Measurements from ENCODE around the gene ST14. TPM values are rescaled to one million over a fixed set of nuclear protein-coding genes. Genes with fewer than 3 reads are reported as not detected.

ST14 gene
- total and polyA plus RNA-seq, 3 donors from 2014 or later = 0.55 to 5.8 (median 2.4) TPM

DNA sequence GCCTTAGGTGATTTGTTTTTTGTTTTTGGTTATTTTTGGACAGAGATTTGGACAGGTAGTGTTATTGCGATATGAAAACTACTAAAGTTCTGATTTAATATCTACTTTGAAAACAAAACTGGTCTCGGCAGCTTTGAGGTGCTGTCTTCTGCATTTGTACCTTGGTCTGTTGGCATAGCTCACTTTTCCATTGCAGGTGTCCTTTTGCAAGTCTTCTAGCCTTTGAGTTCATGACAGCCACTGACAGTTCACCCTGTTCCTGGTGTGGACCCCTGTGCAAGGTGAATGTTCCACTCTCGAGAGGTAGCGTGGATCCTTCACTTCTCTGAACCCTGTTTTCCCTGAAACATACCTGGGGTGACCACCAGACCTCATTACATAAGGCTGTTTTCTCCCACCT, 44.9 kb upstream of the ST14 start:
- Histone ChIP-seq H3K27ac (no peak overlapping the region), H3K4me3 (no peak overlapping the region), H3K9me3 (no peaks in the 10 kb centered on the region), H3K36me3 (ENCODE audit: low read depth, missing control alignments) (no peaks in the 10 kb centered on the region), H3K27me3 (no peaks in the 10 kb centered on the region), H3K4me1 (no peaks in the 10 kb centered on the region)
- DNase-seq = no peak
- 91 to 97% methylated on average over 4 of the region's 4 CpGs for WGBS, 2 donors
- TF ChIP-seq, protein P1, sequence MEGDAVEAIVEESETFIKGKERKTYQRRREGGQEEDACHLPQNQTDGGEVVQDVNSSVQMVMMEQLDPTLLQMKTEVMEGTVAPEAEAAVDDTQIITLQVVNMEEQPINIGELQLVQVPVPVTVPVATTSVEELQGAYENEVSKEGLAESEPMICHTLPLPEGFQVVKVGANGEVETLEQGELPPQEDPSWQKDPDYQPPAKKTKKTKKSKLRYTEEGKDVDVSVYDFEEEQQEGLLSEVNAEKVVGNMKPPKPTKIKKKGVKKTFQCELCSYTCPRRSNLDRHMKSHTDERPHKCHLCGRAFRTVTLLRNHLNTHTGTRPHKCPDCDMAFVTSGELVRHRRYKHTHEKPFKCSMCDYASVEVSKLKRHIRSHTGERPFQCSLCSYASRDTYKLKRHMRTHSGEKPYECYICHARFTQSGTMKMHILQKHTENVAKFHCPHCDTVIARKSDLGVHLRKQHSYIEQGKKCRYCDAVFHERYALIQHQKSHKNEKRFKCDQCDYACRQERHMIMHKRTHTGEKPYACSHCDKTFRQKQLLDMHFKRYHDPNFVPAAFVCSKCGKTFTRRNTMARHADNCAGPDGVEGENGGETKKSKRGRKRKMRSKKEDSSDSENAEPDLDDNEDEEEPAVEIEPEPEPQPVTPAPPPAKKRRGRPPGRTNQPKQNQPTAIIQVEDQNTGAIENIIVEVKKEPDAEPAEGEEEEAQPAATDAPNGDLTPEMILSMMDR (IDR thresholded peaks at IDR 0.05) = no peak
- no peak for TF ChIP-seq POLR2A (IDR thresholded peaks at IDR 0.05)
- intact Hi-C loops (cut with DNase I; ENCODE audit: low total_unique reads) = no loop called here

DNA sequence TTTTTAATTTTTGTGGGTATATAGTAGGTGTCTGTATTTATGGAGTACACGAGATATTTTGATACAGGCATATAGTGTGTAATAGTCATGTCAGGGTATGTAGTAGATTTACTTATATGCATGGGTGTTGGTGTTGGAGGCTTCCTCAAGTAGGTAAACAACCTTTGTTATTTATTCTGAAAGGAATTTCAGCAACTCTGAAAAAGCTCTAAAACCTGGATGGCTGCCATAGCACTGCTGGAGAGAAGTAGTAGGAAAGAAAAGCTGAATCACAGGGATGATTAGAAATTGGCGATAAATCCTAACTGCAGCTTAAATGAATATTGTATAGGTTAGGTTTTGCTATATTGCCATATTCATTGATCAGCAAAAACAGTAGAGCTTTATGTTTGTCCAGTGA, 44.4 kb upstream of the ST14 start:
- DNase-seq = no peak
- Histone ChIP-seq H3K36me3 (ENCODE audit: low read depth, missing control alignments) (no peaks in the 10 kb centered on the region), H3K27ac (no peak overlapping the region), H3K27me3 (no peaks in the 10 kb centered on the region), H3K9me3 (no peaks in the 10 kb centered on the region), H3K4me3 (no peak overlapping the region), H3K4me1 (no peaks in the 10 kb centered on the region)
- WGBS, 2 donors = 73 to 82% methylated on average over 2 of the region's 2 CpGs
- intact Hi-C loops (cut with DNase I; ENCODE audit: low total_unique reads) = no loop called here
- no peak for TF ChIP-seq POLR2A (IDR thresholded peaks at IDR 0.05)
- TF ChIP-seq, protein P1 (IDR thresholded peaks at IDR 0.05) = no peak

DNA sequence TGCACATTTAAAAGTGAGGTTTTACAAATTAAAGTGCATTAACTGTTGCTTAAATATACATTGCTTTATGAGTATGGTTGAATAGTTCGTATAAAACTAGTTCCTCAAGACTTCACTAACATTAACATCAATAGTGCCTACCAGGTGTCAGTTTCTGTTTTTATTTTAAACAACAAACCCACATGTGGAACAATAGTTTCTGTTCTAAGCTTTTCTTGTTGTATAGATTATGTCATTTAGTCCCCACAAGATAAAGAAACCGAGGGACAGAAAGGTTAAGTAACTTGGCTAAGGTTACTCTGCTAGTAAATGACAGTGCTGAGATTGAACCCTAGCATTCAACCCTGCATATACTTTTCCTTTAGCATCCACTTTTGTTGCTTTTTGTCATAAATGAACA, 41.4 kb upstream of the ST14 start:
- Histone ChIP-seq H3K4me1 (no peaks in the 10 kb centered on the region), H3K4me3 (no peak overlapping the region), H3K36me3 (ENCODE audit: low read depth, missing control alignments) (no peaks in the 10 kb centered on the region), H3K27me3 (no peaks in the 10 kb centered on the region), H3K27ac (no peak overlapping the region), H3K9me3 (no peaks in the 10 kb centered on the region)
- intact Hi-C loops (cut with DNase I; ENCODE audit: low total_unique reads) = no loop called here
- WGBS, 2 donors = 84 to 88% methylated on average over 2 of the region's 2 CpGs
- TF ChIP-seq, protein P1 (IDR thresholded peaks at IDR 0.05) = no peak
- no peak for TF ChIP-seq POLR2A (IDR thresholded peaks at IDR 0.05)
- no peak for DNase-seq

DNA sequence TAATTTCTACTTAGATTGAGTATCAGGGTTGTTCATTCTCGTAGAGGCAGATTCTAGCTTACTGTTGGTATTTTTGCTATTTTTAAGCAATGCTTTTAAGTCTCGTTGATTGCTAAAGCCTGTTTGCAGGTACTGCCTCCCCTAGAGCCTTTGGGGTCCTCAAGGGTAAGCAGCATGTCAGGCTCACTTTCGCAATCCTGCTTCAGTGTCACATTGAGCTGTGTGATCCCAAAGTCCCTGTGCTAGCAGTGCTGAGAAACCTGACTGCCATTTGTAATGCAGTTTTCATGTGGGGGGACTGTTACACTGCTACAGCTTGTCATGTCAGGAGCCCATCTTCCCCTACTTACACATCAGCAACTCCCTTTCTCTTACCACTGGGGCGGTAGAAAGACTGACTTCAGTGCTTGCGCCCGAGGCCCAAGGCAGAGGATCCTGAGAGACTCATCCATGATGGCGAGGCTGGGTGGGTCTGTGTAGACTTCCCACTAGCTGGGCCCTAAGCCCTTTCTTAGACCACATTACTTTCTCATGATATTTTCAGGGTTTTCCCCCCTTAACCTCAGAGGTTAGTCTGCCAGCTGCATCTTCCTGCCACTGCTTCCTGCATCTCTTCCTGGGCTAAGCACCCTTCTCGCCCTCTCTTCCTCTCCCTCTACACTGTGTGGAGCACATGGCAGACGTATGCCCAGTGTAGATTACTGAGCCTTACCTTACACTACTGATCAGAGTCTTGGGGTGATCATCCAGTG, 40.8 kb upstream of the ST14 start:
- no peak overlapping the region for H3K27ac ChIP-seq
- H3K4me1 ChIP-seq = no peaks in the 10 kb centered on the region
- H3K36me3 ChIP-seq (ENCODE audit: low read depth, missing control alignments) = no peaks in the 10 kb centered on the region
- no peak for TF ChIP-seq POLR2A (IDR thresholded peaks at IDR 0.05)
- TF ChIP-seq, protein P1 (IDR thresholded peaks at IDR 0.05) = no peak
- WGBS, 2 donors = 94 to 96% methylated on average over 9 of the region's 9 CpGs
- no peak for DNase-seq
- no peaks in the 10 kb centered on the region for H3K27me3 ChIP-seq
- intact Hi-C loops (cut with DNase I; ENCODE audit: low total_unique reads) = no loop called here
- no peaks in the 10 kb centered on the region for H3K9me3 ChIP-seq
- no peak overlapping the region for H3K4me3 ChIP-seq

DNA sequence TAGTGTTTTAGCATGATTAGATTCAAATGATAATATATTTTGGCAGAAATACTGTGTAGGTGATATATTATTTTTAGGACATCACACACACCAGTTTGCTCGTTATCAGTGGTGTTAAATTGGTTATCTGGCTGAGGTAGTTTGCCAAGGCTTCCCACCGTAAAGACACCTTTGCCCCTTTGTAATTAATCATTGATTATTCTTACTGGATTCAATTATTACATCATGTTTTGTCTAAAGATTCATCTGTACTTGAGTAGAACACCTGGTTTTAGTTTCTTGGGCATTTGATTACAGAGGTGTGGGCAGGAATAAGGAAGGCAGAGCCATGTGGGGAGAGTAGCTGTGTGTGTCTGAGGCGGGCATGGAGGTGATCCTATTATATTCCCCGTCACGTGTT, 39.5 kb upstream of the ST14 start:
- H3K36me3 ChIP-seq (ENCODE audit: low read depth, missing control alignments) = no peaks in the 10 kb centered on the region
- DNase-seq = no peak
- intact Hi-C loops (cut with DNase I; ENCODE audit: low total_unique reads) = no loop called here
- H3K4me1 ChIP-seq = no peaks in the 10 kb centered on the region
- no peaks in the 10 kb centered on the region for H3K27me3 ChIP-seq
- H3K4me3 ChIP-seq = no peak overlapping the region
- 93 to 97% methylated on average over 5 of the region's 5 CpGs for WGBS, 2 donors
- no peak overlapping the region for H3K27ac ChIP-seq
- TF ChIP-seq, protein P1 (IDR thresholded peaks at IDR 0.05) = no peak
- no peak for TF ChIP-seq POLR2A (IDR thresholded peaks at IDR 0.05)
- no peaks in the 10 kb centered on the region for H3K9me3 ChIP-seq
